GM23248 (cell line): ENCODE data around the gene DYNLRB1. TPM values are rescaled to one million over a fixed set of nuclear protein-coding genes. Genes with fewer than 3 reads are reported as not detected.

Source experiments
- DNase-seq: peaks from one replicate; pipeline ENCODE4 v3.0.0-alpha.2; 2015
- H2AFZ ChIP-seq: fragments of 200-600 bp; sonication (generic); 2 replicates; pipeline ENCODE4 v1.6.1; 2016; ENCODE audit warnings: antibody characterized with exemption
- H3F3A ChIP-seq: fragments of 200-600 bp; sonication (generic); 2 replicates; pipeline ENCODE4 v1.6.1; 2016; ENCODE audit warnings: mild to moderate bottlenecking, antibody characterized with exemption, mixed run types; ENCODE audit not compliant: insufficient read depth
- H3K27ac ChIP-seq: fragments of 200-600 bp; sonication (generic); 2 replicates; pipeline ENCODE4 v1.5.1; 2016; ENCODE audit warnings: mild to moderate bottlenecking
- H3K27me3 ChIP-seq: fragments of 200-600 bp; sonication (generic); replicated peaks from 2 replicates; pipeline ENCODE4 v1.6.1; 2016; ENCODE audit warnings: mild to moderate bottlenecking; ENCODE audit not compliant: insufficient read depth
- H3K36me3 ChIP-seq: fragments of 200-600 bp; sonication (generic); 2 replicates; pipeline ENCODE4 v1.6.1; 2016; ENCODE audit warnings: low read depth, mild to moderate bottlenecking
- H3K4me1 ChIP-seq: fragments of 200-600 bp; sonication (generic); 2 replicates; pipeline ENCODE4 v1.6.1; 2016; ENCODE audit warnings: mild to moderate bottlenecking; ENCODE audit not compliant: insufficient read depth
- H3K4me2 ChIP-seq: fragments of 200-600 bp; sonication (generic); one replicate; pipeline ENCODE4 v1.6.1; 2016; ENCODE audit warnings: mild to moderate bottlenecking; ENCODE audit not compliant: unreplicated experiment
- H3K4me3 ChIP-seq: fragments of 200-600 bp; sonication (generic); 2 replicates; pipeline ENCODE4 v1.5.1; 2016; ENCODE audit warnings: mild to moderate bottlenecking
- H3K79me2 ChIP-seq: fragments of 200-600 bp; sonication (generic); 2 replicates; pipeline ENCODE4 v1.6.1; 2016; ENCODE audit warnings: mild to moderate bottlenecking; ENCODE audit not compliant: insufficient read depth
- H3K9ac ChIP-seq: fragments of 200-600 bp; sonication (generic); 2 replicates; pipeline ENCODE4 v1.6.1; 2016; ENCODE audit warnings: mild to moderate bottlenecking
- H3K9me2 ChIP-seq: fragments of 200-600 bp; sonication (generic); 2 replicates; pipeline ENCODE4 v1.6.1; 2016; ENCODE audit warnings: mixed run types, mild to moderate bottlenecking, moderate library complexity; ENCODE audit not compliant: insufficient read depth
- H3K9me3 ChIP-seq: fragments of 200-600 bp; sonication (generic); one replicate; pipeline ENCODE4 v1.6.1; 2017; ENCODE audit warnings: low read depth
- H4K20me1 ChIP-seq: fragments of 200-600 bp; sonication (generic); 2 replicates; pipeline ENCODE4 v1.6.0; 2016; ENCODE audit not compliant: insufficient read depth
- EZH2 ChIP-seq: fragments of 200-600 bp; sonication (generic); IDR thresholded peaks from 2 replicates; pipeline ENCODE4 v1.6.1; 2018; ENCODE audit warnings: antibody characterized with exemption, mild to moderate bottlenecking; ENCODE audit not compliant: insufficient read depth, poor library complexity, severe bottlenecking
- EZH2phosphoT487 ChIP-seq: fragments of 200-600 bp; sonication (generic); IDR thresholded peaks from 2 replicates; pipeline ENCODE4 v1.6.1; 2018; ENCODE audit warnings: antibody characterized with exemption, moderate library complexity, mild to moderate bottlenecking, low read depth; ENCODE audit not compliant: insufficient read depth
- WGBS, 2 experiments: methylation state at CpG; one replicate each; pipeline ENCODE4 v1.1.6; 2015 to 2017; ENCODE audit warnings: low lambda C conversion rate in 2 of 2, low coverage in 1 of 2; ENCODE audit errors: missing lambda C conversion rate in 2 of 2; 5-methylcytosine and 5-hydroxymethylcytosine counted together
- in situ Hi-C: fragments of 300-500 bp; cut with MboI; formaldehyde crosslinking; loops from 2 replicates; pipeline ENCODE4 v1.15.0; 2020
- polyA plus RNA-seq: library from polyadenylated mRNA; unstranded; fragments of >200 nt; fragmentation: Nextera tagmentation; extraction: Ambion mirVana; gene quantifications from 2 replicates; pipeline ENCODE4 v1.2.1, GENCODE V29; 2016
- total RNA-seq: library from RNA; depleted of rRNA; stranded (reverse); fragments of >200 nt; shearing (Covaris generic); gene quantifications from 2 replicates; pipeline ENCODE4 v1.2.3, GENCODE V29; 2014

The DYNLRB1 gene
- total and polyA plus RNA-seq, 2 experiments from 2014 or later, result 100 to 279 TPM

DNA sequence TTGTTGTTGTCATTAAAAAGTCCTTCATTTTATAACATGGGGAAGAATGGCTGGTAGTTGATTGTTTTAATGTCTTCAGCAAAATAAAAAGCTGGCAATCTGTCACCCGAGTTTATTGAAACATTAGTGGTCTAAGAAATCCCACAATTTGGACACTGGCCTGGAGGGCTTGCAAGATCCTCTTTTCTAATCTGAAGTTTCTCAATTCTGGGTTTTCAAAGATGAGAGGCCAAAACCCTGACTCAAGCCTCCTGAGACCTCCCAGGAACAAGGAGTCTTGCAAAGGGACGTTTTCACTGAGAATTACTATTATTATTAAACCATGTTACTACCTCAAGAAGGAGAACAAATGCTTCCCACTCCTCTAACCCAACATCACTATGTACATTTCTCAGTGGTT lies 61.8 kb downstream of the DYNLRB1 start:
- no peaks in the 10 kb centered on the region for H4K20me1 ChIP-seq
- no peaks in the 10 kb centered on the region for H3K79me2 ChIP-seq
- H3K9ac ChIP-seq, result no peak overlapping the region
- H3K27ac ChIP-seq, result no peak overlapping the region
- H3K4me3 ChIP-seq, result no peak overlapping the region
- no peaks in the 10 kb centered on the region for H3K27me3 ChIP-seq
- H3K4me2 ChIP-seq, result no peak overlapping the region
- no peak overlapping the region for H2AFZ ChIP-seq
- in situ Hi-C loops, result no loop called here
- WGBS, 2 experiments, result 44 to 52% methylated on average over 2 of the region's 2 CpGs
- TF ChIP-seq EZH2 (no peak), EZH2phosphoT487 (no peak)
- H3F3A ChIP-seq, result peaks cover 7% of the 10 kb centered on the region
- H3K9me2 ChIP-seq, result no peaks in the 10 kb centered on the region
- H3K4me1 ChIP-seq, result peaks cover 34% of the 10 kb centered on the region
- H3K36me3 ChIP-seq, result no peaks in the 10 kb centered on the region
- H3K9me3 ChIP-seq, result no peaks in the 10 kb centered on the region
- DNase-seq, result peak; percentile 39

- no peaks in the 10 kb centered on the region for H3K36me3 ChIP-seq
- 70 to 73% methylated on average over 6 of the region's 6 CpGs for WGBS, 2 experiments
- no peak overlapping the region for H3K27ac ChIP-seq
- no peak for DNase-seq
- H3K4me3 ChIP-seq, result no peak overlapping the region
- H4K20me1 ChIP-seq, result no peaks in the 10 kb centered on the region
- H3K27me3 ChIP-seq, result no peaks in the 10 kb centered on the region
- H3K4me1 ChIP-seq, result peaks cover 39% of the 10 kb centered on the region
- TF ChIP-seq EZH2phosphoT487, result no peak
- TF ChIP-seq EZH2, result no peak
- H3F3A ChIP-seq, result peaks cover 7% of the 10 kb centered on the region
- no peaks in the 10 kb centered on the region for H3K9me3 ChIP-seq
- H3K4me2 ChIP-seq, result no peak overlapping the region
- no peak overlapping the region for H2AFZ ChIP-seq
- H3K79me2 ChIP-seq, result no peaks in the 10 kb centered on the region
- in situ Hi-C loops, result no loop called here
- H3K9ac ChIP-seq, result no peak overlapping the region
- H3K9me2 ChIP-seq, result no peaks in the 10 kb centered on the region
Measured at GRCh38 chr20:34578521-34578920, 62.3 kb downstream of the DYNLRB1 start.

DNA sequence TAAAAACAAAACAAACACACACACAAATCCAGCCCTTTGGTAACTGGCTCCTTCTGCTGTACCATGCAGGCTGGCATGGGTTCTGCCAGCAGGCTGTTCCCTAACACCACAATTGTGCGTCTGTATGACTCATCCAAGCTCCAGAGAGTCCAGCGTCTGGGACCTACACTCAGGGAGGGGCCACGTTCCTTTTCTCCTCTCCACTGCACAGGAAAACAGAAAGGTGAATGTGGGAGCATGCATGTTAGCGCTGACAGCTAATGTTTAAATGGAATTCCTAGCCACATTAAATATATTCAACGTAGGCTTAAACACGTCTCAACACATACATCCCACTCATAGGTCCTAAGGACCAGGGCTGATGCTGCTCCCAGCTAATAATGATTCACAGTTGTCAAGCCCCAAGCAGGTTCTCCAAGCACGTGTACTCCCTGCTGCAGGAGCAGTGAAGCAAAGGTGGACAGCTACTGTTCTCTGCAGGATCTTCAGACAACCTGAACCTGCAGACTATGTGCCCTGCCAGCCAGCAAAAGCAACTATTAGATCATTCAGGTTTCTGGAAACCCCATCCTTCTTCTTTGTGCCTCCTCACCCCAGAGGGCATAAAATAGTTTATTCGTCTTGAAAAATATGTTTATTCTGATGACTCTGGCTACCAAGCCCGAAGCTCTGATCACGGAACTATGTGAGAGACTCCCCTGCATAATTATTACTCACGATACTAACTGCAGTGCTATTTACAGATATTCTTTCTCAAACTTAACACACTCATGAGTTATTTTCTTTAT lies 63.2 kb downstream of the DYNLRB1 start:
- peaks cover 7% of the 10 kb centered on the region for H3F3A ChIP-seq
- H4K20me1 ChIP-seq, result no peaks in the 10 kb centered on the region
- in situ Hi-C loops, result no loop called here
- H3K9ac ChIP-seq, result no peak overlapping the region
- H3K79me2 ChIP-seq, result no peaks in the 10 kb centered on the region
- no peaks in the 10 kb centered on the region for H3K9me2 ChIP-seq
- peak overlapping the region; percentile 7; the same call in 1 of the 2 replicates for H3K27ac ChIP-seq
- H3K36me3 ChIP-seq, result no peaks in the 10 kb centered on the region
- H3K9me3 ChIP-seq, result no peaks in the 10 kb centered on the region
- no peak overlapping the region for H3K4me2 ChIP-seq
- peaks cover 39% of the 10 kb centered on the region for H3K4me1 ChIP-seq
- H3K4me3 ChIP-seq, result no peak overlapping the region
- DNase-seq, result peak; percentile 95
- no peaks in the 10 kb centered on the region for H3K27me3 ChIP-seq
- WGBS, 2 experiments, result 44 to 48% methylated on average over 11 of the region's 11 CpGs
- no peak for TF ChIP-seq EZH2phosphoT487
- TF ChIP-seq EZH2, result no peak
- no peak overlapping the region for H2AFZ ChIP-seq

- H3K27ac ChIP-seq, result 0 out of 2 replicates have a peak overlapping the region, but pooled peaks have one; percentile 7
- no peak overlapping the region for H3K9ac ChIP-seq
- H3K4me1 ChIP-seq, result peaks cover 39% of the 10 kb centered on the region
Measured at GRCh38 chr20:34579979-34580940, 64.0 kb downstream of the DYNLRB1 start.

More at GRCh38 chr20:34579979-34580940, 64.0 kb downstream of the DYNLRB1 start:
- peaks cover 7% of the 10 kb centered on the region for H3F3A ChIP-seq
- H3K9me2 ChIP-seq, result no peaks in the 10 kb centered on the region
- 84 to 86% methylated on average over 7 of the region's 7 CpGs for WGBS, 2 experiments
- DNase-seq, result peak; percentile 50
- H3K27me3 ChIP-seq, result no peaks in the 10 kb centered on the region
- no peaks in the 10 kb centered on the region for H3K79me2 ChIP-seq
- no peaks in the 10 kb centered on the region for H3K36me3 ChIP-seq
- in situ Hi-C loops, result no loop called here
- H2AFZ ChIP-seq, result no peak overlapping the region
- no peak overlapping the region for H3K4me2 ChIP-seq
- TF ChIP-seq EZH2phosphoT487 (no peak), EZH2 (no peak)
- H3K4me3 ChIP-seq, result no peak overlapping the region
- H4K20me1 ChIP-seq, result no peaks in the 10 kb centered on the region
- no peaks in the 10 kb centered on the region for H3K9me3 ChIP-seq
